LNCaP clone FGC (cell line): ENCODE results near the gene SERPINA9.

Experiments
- DNase-seq: peaks from one replicate; pipeline ENCODE4 v3.0.0-alpha.2; 2011; ENCODE audit warnings: low read depth
- H3K4me3 ChIP-seq: 2 replicates; pipeline ENCODE4 v1.5.1; 2011; ENCODE audit warnings: mild to moderate bottlenecking, low read depth, low read length, control low read depth
- TF ChIP-seq, protein P1 (sequence below): IDR thresholded peaks from 2 replicates; pipeline ENCODE4 v1.5.1; 2012; ENCODE audit warnings: mild to moderate bottlenecking; ENCODE audit not compliant: control insufficient read depth, insufficient read depth; ENCODE audit errors: extremely low read depth

SERPINA9 gene

DNA sequence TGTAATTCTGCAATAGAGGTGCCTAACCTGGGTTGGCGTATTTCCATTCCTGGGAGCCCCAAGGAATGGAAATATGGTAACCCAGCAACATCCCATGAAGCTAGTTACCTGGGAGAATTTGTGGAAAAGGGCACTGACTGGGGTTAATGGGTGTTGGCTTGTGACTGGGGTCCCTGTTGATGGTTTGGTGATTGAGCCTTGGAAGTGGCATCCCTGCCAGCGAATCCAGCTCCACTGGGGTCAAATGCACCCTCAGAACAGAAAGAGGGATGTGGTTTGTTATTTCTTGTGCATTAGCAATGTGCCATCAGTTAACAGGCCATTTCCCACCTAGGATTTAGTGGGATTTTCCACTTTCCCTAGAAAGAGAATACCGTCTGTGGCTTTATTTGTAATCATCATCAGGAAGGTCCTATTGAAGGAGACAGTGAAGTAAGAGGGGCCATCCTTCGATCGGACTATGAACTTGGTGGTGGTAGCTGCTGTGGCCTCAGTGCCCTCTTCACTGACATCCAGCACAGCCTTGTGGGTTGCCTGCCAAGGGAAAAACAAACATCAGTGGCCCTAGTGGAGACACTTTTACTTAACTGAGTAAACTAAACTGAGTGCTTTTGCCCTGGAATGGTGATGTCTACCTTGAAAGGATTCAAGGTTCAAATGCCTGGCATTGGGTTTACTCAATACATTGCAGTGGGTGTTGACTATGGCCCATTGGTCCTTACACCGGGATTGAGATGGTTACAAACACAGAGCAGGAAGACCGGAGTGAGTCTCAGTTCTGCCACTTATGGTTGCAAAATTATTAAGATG lies 13.0 kb downstream of the SERPINA9 start:
- no peak for DNase-seq
- TF ChIP-seq, protein P1, sequence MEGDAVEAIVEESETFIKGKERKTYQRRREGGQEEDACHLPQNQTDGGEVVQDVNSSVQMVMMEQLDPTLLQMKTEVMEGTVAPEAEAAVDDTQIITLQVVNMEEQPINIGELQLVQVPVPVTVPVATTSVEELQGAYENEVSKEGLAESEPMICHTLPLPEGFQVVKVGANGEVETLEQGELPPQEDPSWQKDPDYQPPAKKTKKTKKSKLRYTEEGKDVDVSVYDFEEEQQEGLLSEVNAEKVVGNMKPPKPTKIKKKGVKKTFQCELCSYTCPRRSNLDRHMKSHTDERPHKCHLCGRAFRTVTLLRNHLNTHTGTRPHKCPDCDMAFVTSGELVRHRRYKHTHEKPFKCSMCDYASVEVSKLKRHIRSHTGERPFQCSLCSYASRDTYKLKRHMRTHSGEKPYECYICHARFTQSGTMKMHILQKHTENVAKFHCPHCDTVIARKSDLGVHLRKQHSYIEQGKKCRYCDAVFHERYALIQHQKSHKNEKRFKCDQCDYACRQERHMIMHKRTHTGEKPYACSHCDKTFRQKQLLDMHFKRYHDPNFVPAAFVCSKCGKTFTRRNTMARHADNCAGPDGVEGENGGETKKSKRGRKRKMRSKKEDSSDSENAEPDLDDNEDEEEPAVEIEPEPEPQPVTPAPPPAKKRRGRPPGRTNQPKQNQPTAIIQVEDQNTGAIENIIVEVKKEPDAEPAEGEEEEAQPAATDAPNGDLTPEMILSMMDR, result no peak
- H3K4me3 ChIP-seq, result no peak overlapping the region

- DNase-seq, result no peak
- H3K4me3 ChIP-seq, result no peak overlapping the region
- TF ChIP-seq, protein P1, result no peak
These were observed 13.8 kb downstream of the SERPINA9 start for GRCh38 chr14:94462219-94462551.

DNA sequence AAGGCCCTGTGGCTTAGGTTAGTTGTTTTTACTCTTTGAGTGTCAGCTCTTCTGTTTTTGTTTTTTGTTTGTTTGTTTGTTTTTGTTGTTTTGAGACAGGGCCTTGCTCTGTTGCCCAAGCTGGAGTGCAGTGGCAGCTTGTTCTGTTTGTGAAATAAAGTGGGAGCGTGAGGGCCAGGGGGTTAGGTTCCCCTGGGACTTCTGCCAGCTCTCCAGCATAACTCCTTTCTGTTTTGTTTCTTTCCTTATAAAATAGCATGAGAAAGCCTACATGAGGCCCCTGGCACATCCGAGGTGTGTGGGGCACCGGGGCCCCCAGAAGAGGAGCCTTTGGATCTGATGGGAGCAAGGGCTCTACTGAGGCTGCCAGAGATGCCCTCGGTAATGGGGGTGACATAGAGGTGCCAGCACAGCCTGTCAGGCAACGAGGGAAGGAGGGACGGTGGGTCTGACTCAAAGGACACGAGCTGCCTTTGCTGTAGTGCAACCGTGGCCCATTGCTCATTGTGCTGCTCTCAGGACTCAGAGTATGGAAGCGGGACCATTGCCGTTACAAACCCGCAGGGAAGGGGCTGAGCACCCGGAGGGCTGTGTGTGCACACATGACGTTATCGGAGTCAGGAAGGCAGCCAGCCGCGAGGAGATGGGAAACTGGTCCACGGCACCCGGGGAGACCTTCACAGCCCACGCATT lies 14.3 kb downstream of the SERPINA9 start:
- TF ChIP-seq, protein P1, result no peak
- DNase-seq, result no peak
- H3K4me3 ChIP-seq, result no peak overlapping the region

- DNase-seq, result no peak
- no peak overlapping the region for H3K4me3 ChIP-seq
- TF ChIP-seq, protein P1, result no peak
These were observed 15.2 kb downstream of the SERPINA9 start for GRCh38 chr14:94460631-94461416.

DNA sequence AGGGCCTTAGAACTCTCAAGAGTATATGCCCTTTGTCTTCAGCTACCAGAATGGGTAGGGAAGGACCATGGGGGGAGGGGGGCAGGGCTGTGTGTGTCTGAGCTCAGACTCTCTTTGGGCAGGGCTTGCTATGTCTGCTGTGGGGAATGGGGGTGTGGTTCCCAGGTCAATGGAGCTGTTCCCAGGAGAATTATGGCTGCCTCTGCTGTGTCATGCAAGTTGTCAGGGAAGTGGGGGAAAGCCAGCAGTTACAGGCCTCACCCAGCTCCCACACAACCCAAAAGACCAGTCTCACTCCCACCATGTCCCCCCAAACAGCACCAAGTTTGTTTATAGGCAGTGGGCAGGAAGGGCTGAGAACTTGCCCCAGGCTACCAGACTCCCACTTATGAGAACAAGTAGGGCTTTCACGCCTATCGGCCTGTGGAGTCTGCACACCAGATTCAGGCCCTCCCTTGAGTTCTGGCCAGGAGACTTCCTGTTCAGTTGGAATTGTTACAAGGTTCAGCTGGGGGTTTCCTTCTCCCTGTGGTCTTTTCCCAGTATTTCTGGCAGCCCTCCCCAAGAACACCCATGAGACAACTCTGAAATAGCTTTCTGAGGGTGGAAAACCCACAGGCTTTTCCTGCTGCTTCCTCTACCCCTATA lies 17.3 kb downstream of the SERPINA9 start:
- no peak for DNase-seq
- H3K4me3 ChIP-seq, result no peak overlapping the region
- TF ChIP-seq, protein P1, result no peak

DNA sequence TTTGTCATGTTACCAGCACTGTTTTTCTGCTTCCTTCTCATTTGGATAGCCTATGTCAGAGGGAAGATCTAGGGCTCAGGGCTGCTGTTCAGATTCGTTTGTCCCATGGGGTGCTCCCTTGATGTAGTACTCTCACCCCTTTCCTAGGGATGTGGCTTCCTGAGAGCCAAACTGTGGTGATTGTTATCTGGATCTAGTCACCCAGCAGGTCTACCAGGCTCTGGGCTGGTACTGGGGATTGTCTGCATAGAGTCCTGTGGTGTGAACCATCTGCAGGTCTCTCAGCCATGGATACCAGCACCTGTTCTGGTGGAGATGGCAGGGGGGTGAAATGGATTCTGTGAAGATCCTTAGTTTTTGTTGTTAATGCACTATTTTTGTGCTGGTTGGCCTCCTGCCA lies 17.9 kb downstream of the SERPINA9 start:
- no peak for DNase-seq
- TF ChIP-seq, protein P1, result no peak
- H3K4me3 ChIP-seq, result no peak overlapping the region
